GM23338 (cell line): Measurements from ENCODE around the gene ATP8A2.

Experiments used
- CREB1 ChIP-seq: fragments of 250-450 bp; sonication (Bioruptor Pico); IDR thresholded peaks from 2 replicates; pipeline ENCODE4 v1.5.0; 2020; ENCODE audit warnings: low read depth, mild to moderate bottlenecking, moderate library complexity
- EZH2 ChIP-seq: fragments of 200-600 bp; sonication (generic); IDR thresholded peaks from one replicate; pipeline ENCODE4 v1.8.0; 2017; ENCODE audit warnings: antibody characterized with exemption, mild to moderate bottlenecking, low read depth; ENCODE audit not compliant: unreplicated experiment
- EZH2phosphoT487 ChIP-seq: fragments of 200-600 bp; sonication (generic); IDR thresholded peaks from one replicate; pipeline ENCODE4 v1.8.1; 2018; ENCODE audit warnings: antibody characterized with exemption; ENCODE audit not compliant: unreplicated experiment
- JUNB ChIP-seq: IDR thresholded peaks from one replicate; pipeline ENCODE4 v1.6.1; 2016; ENCODE audit warnings: antibody characterized with exemption; ENCODE audit not compliant: unreplicated experiment
- POLR2AphosphoS5 ChIP-seq: IDR thresholded peaks from 2 replicates; pipeline ENCODE4 v1.6.1; 2016; ENCODE audit warnings: antibody characterized with exemption, low read depth
- STAT1 ChIP-seq: IDR thresholded peaks from one replicate; pipeline ENCODE4 v1.6.1; 2016; ENCODE audit warnings: antibody characterized with exemption; ENCODE audit not compliant: unreplicated experiment
- TF ChIP-seq, protein P1 (sequence below), 2 experiments: fragments of 200-600 bp in 1 of 2; sonication (generic) in 1 of 2; conservative IDR thresholded peaks; 2 replicates each; pipeline versions ENCODE4 v1.5.1 to v1.6.1; 2016 to 2017; ENCODE audit warnings: antibody characterized with exemption in 2 of 2, low read depth in 2 of 2, mild to moderate bottlenecking in 2 of 2, moderate library complexity in 1 of 2
- TF ChIP-seq, protein P2 (sequence below): IDR thresholded peaks from one replicate; pipeline ENCODE4 v1.6.1; 2018; ENCODE audit warnings: antibody characterized with exemption; ENCODE audit not compliant: unreplicated experiment

DNA sequence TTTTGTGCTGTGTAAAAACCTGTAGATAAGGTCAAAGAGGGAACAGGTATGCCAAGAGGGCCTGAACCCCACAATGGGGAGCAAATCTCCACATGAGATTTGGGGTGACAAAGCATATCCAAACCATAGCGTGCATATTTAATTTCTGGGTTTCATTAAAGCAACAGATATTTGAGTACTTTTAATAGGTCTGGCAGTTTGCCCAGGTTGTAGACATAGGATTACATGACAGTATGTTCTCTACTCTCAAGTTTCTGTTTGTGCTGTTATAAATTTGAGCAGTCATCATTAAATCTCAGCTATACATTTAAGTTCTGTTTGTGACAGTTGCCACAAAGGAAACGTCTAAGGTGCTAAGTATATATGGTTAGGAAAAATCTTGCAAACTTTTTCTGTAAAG is 236.4 kb downstream of the ATP8A2 start:
- TF ChIP-seq, protein P1, sequence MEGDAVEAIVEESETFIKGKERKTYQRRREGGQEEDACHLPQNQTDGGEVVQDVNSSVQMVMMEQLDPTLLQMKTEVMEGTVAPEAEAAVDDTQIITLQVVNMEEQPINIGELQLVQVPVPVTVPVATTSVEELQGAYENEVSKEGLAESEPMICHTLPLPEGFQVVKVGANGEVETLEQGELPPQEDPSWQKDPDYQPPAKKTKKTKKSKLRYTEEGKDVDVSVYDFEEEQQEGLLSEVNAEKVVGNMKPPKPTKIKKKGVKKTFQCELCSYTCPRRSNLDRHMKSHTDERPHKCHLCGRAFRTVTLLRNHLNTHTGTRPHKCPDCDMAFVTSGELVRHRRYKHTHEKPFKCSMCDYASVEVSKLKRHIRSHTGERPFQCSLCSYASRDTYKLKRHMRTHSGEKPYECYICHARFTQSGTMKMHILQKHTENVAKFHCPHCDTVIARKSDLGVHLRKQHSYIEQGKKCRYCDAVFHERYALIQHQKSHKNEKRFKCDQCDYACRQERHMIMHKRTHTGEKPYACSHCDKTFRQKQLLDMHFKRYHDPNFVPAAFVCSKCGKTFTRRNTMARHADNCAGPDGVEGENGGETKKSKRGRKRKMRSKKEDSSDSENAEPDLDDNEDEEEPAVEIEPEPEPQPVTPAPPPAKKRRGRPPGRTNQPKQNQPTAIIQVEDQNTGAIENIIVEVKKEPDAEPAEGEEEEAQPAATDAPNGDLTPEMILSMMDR (conservative IDR thresholded peaks at IDR 0.05; ENCODE audit: low read depth in 2 of 2) = no peak
- no peak for TF ChIP-seq EZH2
- TF ChIP-seq, protein P2, sequence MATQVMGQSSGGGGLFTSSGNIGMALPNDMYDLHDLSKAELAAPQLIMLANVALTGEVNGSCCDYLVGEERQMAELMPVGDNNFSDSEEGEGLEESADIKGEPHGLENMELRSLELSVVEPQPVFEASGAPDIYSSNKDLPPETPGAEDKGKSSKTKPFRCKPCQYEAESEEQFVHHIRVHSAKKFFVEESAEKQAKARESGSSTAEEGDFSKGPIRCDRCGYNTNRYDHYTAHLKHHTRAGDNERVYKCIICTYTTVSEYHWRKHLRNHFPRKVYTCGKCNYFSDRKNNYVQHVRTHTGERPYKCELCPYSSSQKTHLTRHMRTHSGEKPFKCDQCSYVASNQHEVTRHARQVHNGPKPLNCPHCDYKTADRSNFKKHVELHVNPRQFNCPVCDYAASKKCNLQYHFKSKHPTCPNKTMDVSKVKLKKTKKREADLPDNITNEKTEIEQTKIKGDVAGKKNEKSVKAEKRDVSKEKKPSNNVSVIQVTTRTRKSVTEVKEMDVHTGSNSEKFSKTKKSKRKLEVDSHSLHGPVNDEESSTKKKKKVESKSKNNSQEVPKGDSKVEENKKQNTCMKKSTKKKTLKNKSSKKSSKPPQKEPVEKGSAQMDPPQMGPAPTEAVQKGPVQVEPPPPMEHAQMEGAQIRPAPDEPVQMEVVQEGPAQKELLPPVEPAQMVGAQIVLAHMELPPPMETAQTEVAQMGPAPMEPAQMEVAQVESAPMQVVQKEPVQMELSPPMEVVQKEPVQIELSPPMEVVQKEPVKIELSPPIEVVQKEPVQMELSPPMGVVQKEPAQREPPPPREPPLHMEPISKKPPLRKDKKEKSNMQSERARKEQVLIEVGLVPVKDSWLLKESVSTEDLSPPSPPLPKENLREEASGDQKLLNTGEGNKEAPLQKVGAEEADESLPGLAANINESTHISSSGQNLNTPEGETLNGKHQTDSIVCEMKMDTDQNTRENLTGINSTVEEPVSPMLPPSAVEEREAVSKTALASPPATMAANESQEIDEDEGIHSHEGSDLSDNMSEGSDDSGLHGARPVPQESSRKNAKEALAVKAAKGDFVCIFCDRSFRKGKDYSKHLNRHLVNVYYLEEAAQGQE = no peak
- no peak for TF ChIP-seq POLR2AphosphoS5
- TF ChIP-seq CREB1 (CRISPR knock-in tag) = no peak
- no peak for TF ChIP-seq STAT1
- no peak for TF ChIP-seq EZH2phosphoT487
- no peak for TF ChIP-seq JUNB
